KMS-11 (cell line): ENCODE data around the gene CCDC142.
"Not testable (repeated sequence)": the region's sequence is repeated elsewhere in the genome, so short reads cannot be mapped to it uniquely, and the experiment has no call there.

Experiments
- H2AFZ ChIP-seq: fragments of 200-600 bp; sonication (generic); 2 replicates; pipeline ENCODE4 v1.6.1; 2016; ENCODE audit warnings: antibody characterized with exemption, mixed run types, low read depth
- H3K27ac ChIP-seq: fragments of 200-600 bp; sonication (generic); 2 replicates; pipeline ENCODE4 v1.6.1; 2016; ENCODE audit warnings: mild to moderate bottlenecking, mixed run types
- H3K27me3 ChIP-seq: fragments of 200-600 bp; sonication (generic); 2 replicates; pipeline ENCODE4 v1.6.1; 2017; ENCODE audit warnings: mild to moderate bottlenecking, low read depth, mixed run types, moderate library complexity; ENCODE audit not compliant: insufficient read depth
- H3K36me3 ChIP-seq: fragments of 200-600 bp; sonication (generic); 2 replicates; pipeline ENCODE4 v1.6.1; 2017; ENCODE audit warnings: mild to moderate bottlenecking, mixed run types; ENCODE audit not compliant: insufficient read depth
- H3K4me1 ChIP-seq: fragments of 200-600 bp; sonication (generic); 2 replicates; pipeline ENCODE4 v1.6.1; 2016; ENCODE audit warnings: mild to moderate bottlenecking, low read depth, mixed run types; ENCODE audit not compliant: poor library complexity, severe bottlenecking
- H3K4me2 ChIP-seq: fragments of 200-600 bp; sonication (generic); 2 replicates; pipeline ENCODE4 v1.7.0; 2016; ENCODE audit warnings: mild to moderate bottlenecking, mixed run types
- H3K4me3 ChIP-seq: fragments of 200-600 bp; sonication (generic); IDR thresholded peaks from 2 replicates; pipeline ENCODE4 v1.6.1; 2017; ENCODE audit warnings: low read depth, low read length, mixed read lengths; ENCODE audit not compliant: insufficient read depth
- H3K79me2 ChIP-seq: fragments of 200-600 bp; sonication (generic); 2 replicates; pipeline ENCODE4 v1.6.1; 2016; ENCODE audit warnings: low read depth, mixed run types; ENCODE audit not compliant: insufficient read depth
- H3K9ac ChIP-seq: fragments of 200-600 bp; sonication (generic); 2 replicates; pipeline ENCODE4 v1.6.1; 2016; ENCODE audit warnings: mild to moderate bottlenecking, mixed run types
- H4K20me1 ChIP-seq: fragments of 200-600 bp; sonication (generic); 2 replicates; pipeline ENCODE4 v1.6.1; 2016; ENCODE audit warnings: mild to moderate bottlenecking, mixed run types; ENCODE audit not compliant: insufficient read depth
- TF ChIP-seq, protein P1 (sequence below): fragments of 200-600 bp; sonication (generic); conservative IDR thresholded peaks from 2 replicates; pipeline ENCODE4 v1.6.1; 2017; ENCODE audit warnings: low read depth, mild to moderate bottlenecking, antibody characterized with exemption, low read length, moderate library complexity, mixed read lengths

CCDC142 gene

DNA sequence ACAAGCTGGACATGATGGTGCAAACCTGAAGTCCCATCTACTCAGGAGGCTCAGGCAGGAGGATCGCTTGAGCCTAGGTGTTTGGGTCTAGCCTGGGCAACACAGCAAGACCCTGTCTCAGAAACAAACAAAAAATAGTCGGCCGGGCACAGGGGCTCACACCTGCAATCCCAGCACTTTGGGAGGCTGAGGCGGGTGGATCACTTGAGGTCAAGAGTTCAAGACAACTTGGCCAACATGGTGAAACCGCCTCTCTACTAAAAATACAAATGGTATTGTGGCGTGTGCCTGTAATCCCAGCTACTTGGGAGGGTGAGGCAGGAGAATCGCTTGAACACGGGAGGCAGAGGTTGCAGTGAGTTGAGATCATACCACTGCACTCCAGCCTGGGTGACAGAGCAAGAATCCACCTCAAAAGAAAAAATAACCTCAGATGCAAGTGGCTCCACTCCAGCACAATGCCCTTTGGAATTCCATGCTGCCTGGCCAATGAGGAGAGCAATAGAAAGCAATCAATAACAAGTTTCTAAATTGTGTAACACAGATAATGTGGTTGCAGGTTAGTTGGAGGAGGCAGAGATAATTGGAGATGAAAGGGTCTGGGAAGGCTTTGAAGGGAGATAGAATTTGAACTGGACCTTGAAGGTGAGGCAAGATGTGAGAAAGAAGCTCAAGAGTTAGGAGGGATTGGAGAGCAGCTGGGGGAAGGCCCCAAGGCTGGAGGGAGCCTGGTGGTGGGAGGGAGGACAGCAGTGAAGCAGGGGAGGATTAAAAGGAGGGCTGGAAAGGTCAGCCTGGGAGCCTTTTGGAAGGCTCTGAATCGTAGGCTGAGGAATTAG, 6.1 kb upstream of the CCDC142 start:
- no peak overlapping the region for H3K4me2 ChIP-seq
- no peaks in the 10 kb centered on the region for H3K4me1 ChIP-seq
- H2AFZ ChIP-seq = no peak overlapping the region
- H3K36me3 ChIP-seq = no peaks in the 10 kb centered on the region
- TF ChIP-seq, protein P1, sequence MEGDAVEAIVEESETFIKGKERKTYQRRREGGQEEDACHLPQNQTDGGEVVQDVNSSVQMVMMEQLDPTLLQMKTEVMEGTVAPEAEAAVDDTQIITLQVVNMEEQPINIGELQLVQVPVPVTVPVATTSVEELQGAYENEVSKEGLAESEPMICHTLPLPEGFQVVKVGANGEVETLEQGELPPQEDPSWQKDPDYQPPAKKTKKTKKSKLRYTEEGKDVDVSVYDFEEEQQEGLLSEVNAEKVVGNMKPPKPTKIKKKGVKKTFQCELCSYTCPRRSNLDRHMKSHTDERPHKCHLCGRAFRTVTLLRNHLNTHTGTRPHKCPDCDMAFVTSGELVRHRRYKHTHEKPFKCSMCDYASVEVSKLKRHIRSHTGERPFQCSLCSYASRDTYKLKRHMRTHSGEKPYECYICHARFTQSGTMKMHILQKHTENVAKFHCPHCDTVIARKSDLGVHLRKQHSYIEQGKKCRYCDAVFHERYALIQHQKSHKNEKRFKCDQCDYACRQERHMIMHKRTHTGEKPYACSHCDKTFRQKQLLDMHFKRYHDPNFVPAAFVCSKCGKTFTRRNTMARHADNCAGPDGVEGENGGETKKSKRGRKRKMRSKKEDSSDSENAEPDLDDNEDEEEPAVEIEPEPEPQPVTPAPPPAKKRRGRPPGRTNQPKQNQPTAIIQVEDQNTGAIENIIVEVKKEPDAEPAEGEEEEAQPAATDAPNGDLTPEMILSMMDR = no peak
- H3K4me3 ChIP-seq = no peak overlapping the region
- no peaks in the 10 kb centered on the region for H3K27me3 ChIP-seq
- no peaks in the 10 kb centered on the region for H4K20me1 ChIP-seq
- no peaks in the 10 kb centered on the region; the same call in 1 of the 2 replicates for H3K79me2 ChIP-seq
- no peak overlapping the region for H3K9ac ChIP-seq
- no peak overlapping the region for H3K27ac ChIP-seq

DNA sequence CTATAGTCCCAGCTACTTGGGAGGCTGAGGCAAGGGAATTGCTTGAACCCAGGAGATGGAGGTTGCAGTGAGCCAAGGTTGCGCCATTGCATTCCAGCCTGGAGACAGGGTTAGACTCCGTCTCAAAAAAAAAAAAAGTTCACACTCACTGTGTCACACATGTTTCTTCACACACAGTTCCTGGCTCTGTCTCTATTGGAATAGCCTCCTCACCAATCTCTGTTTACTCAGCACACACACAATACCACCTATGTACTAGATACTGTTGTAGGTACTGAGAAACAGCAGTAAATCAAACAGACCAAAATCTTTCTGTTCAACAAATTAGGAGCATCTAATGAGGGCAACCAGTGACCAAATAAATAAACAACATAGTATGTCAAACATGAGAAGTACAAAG, 3.3 kb upstream of the CCDC142 start:
- Histone ChIP-seq H3K4me1 (peaks cover 6% of the 10 kb centered on the region), H3K4me3 (no peak overlapping the region), H3K27ac (no peak overlapping the region), H3K4me2 (no peak overlapping the region), H3K36me3 (no peaks in the 10 kb centered on the region), H3K9ac (no peak overlapping the region), H4K20me1 (no peaks in the 10 kb centered on the region), H3K79me2 (peaks cover 11% of the 10 kb centered on the region), H3K27me3 (no peaks in the 10 kb centered on the region), H2AFZ (no peak overlapping the region)
- TF ChIP-seq, protein P1 = no peak

DNA sequence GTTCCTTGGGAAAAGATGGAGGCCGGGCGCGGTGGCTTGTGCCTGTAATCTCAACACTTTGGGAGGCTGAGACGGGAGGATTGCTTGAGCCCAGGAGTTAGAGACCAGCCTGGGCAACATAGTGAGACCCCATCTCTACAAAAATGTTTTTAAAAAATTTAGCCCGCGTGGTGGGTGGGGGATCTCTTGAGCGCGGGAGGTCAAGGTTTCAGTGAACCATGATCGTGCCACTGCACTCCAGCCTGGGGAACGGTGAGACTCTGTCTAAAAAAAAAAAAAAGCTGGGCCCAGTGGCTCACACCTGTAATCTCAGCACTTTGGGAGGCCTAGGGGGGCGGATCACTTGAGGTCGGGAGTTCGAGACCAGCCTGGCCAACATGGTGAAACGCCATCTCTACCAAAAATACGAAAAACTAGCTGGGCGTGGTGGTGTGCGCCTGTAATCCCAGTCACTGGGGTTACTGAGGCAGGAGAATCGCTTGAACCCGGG, 922 bp upstream of the CCDC142 start:
- H2AFZ ChIP-seq = peak overlapping the region; percentile 99

DNA sequence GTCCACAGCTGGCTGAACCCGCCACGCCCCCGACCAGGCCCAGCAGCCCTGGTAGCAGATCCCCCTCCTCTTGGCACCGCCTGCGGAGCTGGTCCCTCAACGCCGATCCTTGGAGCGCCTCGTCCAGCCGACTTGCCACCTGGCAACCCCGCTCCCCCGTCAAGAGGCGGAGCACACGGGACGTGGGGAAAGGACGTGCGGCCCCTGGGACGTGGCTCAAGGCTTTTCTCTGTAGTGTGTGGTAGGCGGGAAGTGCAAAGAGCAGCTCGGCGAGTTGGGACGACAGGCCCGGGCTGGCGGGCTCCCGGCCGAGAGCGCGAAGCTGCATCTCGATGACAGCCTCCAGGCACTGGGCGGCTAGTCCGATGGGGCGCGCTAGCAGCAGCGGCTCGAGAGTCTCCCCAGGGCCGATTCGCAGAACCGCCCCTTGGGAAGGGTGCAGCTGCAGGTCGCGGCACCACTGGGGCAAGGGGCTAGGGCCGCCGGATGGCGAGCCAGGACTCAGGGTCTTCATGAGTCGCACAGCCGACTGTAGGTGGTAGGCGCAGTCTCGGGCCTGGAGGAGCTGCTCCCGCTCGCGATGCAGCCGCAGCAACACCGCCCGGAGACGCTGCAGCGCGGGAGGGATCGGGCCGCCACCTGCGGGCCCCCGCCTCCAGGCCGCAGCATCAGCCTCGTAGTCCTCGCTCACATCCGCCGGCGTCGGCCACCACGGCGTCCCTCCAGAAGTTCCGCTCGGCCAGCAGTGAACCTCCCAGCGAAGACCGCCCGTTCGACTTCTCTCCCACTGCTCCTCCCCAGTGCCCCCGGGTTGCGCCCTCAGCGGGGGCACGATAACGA, 617 bp downstream of the CCDC142 start:
- peak overlapping the region; percentile 90 for H3K9ac ChIP-seq
- H3K79me2 ChIP-seq = peaks cover 18% of the 10 kb centered on the region
- no peaks in the 10 kb centered on the region for H4K20me1 ChIP-seq
- no peaks in the 10 kb centered on the region for H3K27me3 ChIP-seq
- TF ChIP-seq, protein P1 = no peak
- H3K36me3 ChIP-seq = no peaks in the 10 kb centered on the region
- peak overlapping the region; percentile 75 for H3K27ac ChIP-seq
- peaks cover 15% of the 10 kb centered on the region for H3K4me1 ChIP-seq
- H3K4me3 ChIP-seq = no peak overlapping the region
- H2AFZ ChIP-seq = peak overlapping the region; percentile 99
- H3K4me2 ChIP-seq = peak overlapping the region; percentile 97

More for the DNA sequence above, 922 bp upstream of the CCDC142 start:
- not testable (repeated sequence) for H3K27me3 ChIP-seq, H3K4me3 ChIP-seq, H3K27ac ChIP-seq, H4K20me1 ChIP-seq, H3K36me3 ChIP-seq
- peaks cover 15% of the 10 kb centered on the region for H3K4me1 ChIP-seq
- H3K9ac ChIP-seq = peak overlapping the region; percentile 90; the same call in 1 of the 2 replicates
- peak overlapping the region; percentile 52 for H3K4me2 ChIP-seq
- peaks cover 18% of the 10 kb centered on the region for H3K79me2 ChIP-seq
